GM23338 (cell line): ENCODE results near the gene SLC8B1.

Source experiments
- CREB1 ChIP-seq: fragments of 250-450 bp; sonication (Bioruptor Pico); IDR thresholded peaks from 2 replicates; pipeline ENCODE4 v1.5.0; 2020; ENCODE audit warnings: low read depth, mild to moderate bottlenecking, moderate library complexity
- EZH2 ChIP-seq: fragments of 200-600 bp; sonication (generic); IDR thresholded peaks from one replicate; pipeline ENCODE4 v1.8.0; 2017; ENCODE audit warnings: antibody characterized with exemption, mild to moderate bottlenecking, low read depth; ENCODE audit not compliant: unreplicated experiment
- EZH2phosphoT487 ChIP-seq: fragments of 200-600 bp; sonication (generic); IDR thresholded peaks from one replicate; pipeline ENCODE4 v1.8.1; 2018; ENCODE audit warnings: antibody characterized with exemption; ENCODE audit not compliant: unreplicated experiment
- JUNB ChIP-seq: IDR thresholded peaks from one replicate; pipeline ENCODE4 v1.6.1; 2016; ENCODE audit warnings: antibody characterized with exemption; ENCODE audit not compliant: unreplicated experiment
- POLR2AphosphoS5 ChIP-seq: IDR thresholded peaks from 2 replicates; pipeline ENCODE4 v1.6.1; 2016; ENCODE audit warnings: antibody characterized with exemption, low read depth
- STAT1 ChIP-seq: IDR thresholded peaks from one replicate; pipeline ENCODE4 v1.6.1; 2016; ENCODE audit warnings: antibody characterized with exemption; ENCODE audit not compliant: unreplicated experiment
- ZNF114 ChIP-seq: fragments of 250-450 bp; sonication (Bioruptor Pico); IDR thresholded peaks from 2 replicates; pipeline ENCODE4 v1.5.0; 2020; ENCODE audit warnings: mild to moderate bottlenecking, moderate library complexity
- TF ChIP-seq, protein P1 (sequence below), 2 experiments: fragments of 200-600 bp in 1 of 2; sonication (generic) in 1 of 2; conservative IDR thresholded peaks; 2 replicates each; pipeline versions ENCODE4 v1.5.1 to v1.6.1; 2016 to 2017; ENCODE audit warnings: antibody characterized with exemption in 2 of 2, low read depth in 2 of 2, mild to moderate bottlenecking in 2 of 2, moderate library complexity in 1 of 2
- TF ChIP-seq, protein P2 (sequence below): IDR thresholded peaks from one replicate; pipeline ENCODE4 v1.6.1; 2018; ENCODE audit warnings: antibody characterized with exemption; ENCODE audit not compliant: unreplicated experiment
- TF ChIP-seq, protein P3 (sequence below): fragments of 250-450 bp; sonication (Bioruptor Pico); IDR thresholded peaks from 2 replicates; pipeline ENCODE4 v1.5.0; 2020; ENCODE audit warnings: mild to moderate bottlenecking, moderate library complexity

DNA sequence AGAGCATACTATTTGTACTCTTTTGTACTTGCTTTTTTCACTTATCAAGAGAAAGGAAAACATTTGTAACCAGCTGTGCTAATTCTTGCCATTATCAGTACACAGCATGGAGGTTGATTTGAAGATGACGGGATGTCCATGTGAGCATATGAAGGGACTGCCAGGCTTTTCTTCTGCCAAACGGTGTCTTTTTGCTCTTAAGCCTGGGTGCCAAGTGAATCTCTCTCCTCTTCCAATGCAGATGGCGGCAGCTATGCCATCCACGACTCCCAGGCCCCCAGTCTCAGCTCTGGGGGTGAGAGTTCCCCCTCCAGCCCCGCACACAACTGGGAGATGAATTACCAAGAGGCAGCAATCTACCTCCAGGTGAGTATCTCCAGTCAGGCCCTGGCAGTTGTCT, 74.8 kb downstream of the SLC8B1 start:
- TF ChIP-seq, protein P1, sequence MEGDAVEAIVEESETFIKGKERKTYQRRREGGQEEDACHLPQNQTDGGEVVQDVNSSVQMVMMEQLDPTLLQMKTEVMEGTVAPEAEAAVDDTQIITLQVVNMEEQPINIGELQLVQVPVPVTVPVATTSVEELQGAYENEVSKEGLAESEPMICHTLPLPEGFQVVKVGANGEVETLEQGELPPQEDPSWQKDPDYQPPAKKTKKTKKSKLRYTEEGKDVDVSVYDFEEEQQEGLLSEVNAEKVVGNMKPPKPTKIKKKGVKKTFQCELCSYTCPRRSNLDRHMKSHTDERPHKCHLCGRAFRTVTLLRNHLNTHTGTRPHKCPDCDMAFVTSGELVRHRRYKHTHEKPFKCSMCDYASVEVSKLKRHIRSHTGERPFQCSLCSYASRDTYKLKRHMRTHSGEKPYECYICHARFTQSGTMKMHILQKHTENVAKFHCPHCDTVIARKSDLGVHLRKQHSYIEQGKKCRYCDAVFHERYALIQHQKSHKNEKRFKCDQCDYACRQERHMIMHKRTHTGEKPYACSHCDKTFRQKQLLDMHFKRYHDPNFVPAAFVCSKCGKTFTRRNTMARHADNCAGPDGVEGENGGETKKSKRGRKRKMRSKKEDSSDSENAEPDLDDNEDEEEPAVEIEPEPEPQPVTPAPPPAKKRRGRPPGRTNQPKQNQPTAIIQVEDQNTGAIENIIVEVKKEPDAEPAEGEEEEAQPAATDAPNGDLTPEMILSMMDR (conservative IDR thresholded peaks at IDR 0.05; ENCODE audit: low read depth in 2 of 2): no peak
- TF ChIP-seq, protein P2, sequence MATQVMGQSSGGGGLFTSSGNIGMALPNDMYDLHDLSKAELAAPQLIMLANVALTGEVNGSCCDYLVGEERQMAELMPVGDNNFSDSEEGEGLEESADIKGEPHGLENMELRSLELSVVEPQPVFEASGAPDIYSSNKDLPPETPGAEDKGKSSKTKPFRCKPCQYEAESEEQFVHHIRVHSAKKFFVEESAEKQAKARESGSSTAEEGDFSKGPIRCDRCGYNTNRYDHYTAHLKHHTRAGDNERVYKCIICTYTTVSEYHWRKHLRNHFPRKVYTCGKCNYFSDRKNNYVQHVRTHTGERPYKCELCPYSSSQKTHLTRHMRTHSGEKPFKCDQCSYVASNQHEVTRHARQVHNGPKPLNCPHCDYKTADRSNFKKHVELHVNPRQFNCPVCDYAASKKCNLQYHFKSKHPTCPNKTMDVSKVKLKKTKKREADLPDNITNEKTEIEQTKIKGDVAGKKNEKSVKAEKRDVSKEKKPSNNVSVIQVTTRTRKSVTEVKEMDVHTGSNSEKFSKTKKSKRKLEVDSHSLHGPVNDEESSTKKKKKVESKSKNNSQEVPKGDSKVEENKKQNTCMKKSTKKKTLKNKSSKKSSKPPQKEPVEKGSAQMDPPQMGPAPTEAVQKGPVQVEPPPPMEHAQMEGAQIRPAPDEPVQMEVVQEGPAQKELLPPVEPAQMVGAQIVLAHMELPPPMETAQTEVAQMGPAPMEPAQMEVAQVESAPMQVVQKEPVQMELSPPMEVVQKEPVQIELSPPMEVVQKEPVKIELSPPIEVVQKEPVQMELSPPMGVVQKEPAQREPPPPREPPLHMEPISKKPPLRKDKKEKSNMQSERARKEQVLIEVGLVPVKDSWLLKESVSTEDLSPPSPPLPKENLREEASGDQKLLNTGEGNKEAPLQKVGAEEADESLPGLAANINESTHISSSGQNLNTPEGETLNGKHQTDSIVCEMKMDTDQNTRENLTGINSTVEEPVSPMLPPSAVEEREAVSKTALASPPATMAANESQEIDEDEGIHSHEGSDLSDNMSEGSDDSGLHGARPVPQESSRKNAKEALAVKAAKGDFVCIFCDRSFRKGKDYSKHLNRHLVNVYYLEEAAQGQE: no peak
- no peak for TF ChIP-seq POLR2AphosphoS5
- no peak for TF ChIP-seq EZH2
- TF ChIP-seq EZH2phosphoT487: no peak
- no peak for TF ChIP-seq CREB1 (CRISPR knock-in tag)
- TF ChIP-seq, protein P3, sequence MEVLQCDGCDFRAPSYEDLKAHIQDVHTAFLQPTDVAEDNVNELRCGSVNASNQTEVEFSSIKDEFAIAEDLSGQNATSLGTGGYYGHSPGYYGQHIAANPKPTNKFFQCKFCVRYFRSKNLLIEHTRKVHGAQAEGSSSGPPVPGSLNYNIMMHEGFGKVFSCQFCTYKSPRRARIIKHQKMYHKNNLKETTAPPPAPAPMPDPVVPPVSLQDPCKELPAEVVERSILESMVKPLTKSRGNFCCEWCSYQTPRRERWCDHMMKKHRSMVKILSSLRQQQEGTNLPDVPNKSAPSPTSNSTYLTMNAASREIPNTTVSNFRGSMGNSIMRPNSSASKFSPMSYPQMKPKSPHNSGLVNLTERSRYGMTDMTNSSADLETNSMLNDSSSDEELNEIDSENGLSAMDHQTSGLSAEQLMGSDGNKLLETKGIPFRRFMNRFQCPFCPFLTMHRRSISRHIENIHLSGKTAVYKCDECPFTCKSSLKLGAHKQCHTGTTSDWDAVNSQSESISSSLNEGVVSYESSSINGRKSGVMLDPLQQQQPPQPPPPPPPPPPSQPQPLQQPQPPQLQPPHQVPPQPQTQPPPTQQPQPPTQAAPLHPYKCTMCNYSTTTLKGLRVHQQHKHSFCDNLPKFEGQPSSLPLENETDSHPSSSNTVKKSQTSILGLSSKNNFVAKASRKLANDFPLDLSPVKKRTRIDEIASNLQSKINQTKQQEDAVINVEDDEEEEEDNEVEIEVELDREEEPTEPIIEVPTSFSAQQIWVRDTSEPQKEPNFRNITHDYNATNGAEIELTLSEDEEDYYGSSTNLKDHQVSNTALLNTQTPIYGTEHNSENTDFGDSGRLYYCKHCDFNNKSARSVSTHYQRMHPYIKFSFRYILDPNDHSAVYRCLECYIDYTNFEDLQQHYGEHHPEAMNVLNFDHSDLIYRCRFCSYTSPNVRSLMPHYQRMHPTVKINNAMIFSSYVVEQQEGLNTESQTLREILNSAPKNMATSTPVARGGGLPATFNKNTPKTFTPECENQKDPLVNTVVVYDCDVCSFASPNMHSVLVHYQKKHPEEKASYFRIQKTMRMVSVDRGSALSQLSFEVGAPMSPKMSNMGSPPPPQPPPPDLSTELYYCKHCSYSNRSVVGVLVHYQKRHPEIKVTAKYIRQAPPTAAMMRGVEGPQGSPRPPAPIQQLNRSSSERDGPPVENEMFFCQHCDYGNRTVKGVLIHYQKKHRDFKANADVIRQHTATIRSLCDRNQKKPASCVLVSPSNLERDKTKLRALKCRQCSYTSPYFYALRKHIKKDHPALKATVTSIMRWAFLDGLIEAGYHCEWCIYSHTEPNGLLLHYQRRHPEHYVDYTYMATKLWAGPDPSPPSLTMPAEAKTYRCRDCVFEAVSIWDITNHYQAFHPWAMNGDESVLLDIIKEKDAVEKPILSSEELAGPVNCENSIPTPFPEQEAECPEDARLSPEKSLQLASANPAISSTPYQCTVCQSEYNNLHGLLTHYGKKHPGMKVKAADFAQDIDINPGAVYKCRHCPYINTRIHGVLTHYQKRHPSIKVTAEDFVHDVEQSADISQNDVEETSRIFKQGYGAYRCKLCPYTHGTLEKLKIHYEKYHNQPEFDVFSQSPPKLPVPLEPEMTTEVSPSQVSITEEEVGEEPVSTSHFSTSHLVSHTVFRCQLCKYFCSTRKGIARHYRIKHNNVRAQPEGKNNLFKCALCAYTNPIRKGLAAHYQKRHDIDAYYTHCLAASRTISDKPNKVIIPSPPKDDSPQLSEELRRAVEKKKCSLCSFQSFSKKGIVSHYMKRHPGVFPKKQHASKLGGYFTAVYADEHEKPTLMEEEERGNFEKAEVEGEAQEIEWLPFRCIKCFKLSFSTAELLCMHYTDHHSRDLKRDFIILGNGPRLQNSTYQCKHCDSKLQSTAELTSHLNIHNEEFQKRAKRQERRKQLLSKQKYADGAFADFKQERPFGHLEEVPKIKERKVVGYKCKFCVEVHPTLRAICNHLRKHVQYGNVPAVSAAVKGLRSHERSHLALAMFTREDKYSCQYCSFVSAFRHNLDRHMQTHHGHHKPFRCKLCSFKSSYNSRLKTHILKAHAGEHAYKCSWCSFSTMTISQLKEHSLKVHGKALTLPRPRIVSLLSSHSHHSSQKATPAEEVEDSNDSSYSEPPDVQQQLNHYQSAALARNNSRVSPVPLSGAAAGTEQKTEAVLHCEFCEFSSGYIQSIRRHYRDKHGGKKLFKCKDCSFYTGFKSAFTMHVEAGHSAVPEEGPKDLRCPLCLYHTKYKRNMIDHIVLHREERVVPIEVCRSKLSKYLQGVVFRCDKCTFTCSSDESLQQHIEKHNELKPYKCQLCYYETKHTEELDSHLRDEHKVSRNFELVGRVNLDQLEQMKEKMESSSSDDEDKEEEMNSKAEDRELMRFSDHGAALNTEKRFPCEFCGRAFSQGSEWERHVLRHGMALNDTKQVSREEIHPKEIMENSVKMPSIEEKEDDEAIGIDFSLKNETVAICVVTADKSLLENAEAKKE (CRISPR knock-in tag): no peak
- TF ChIP-seq JUNB: no peak
- no peak for TF ChIP-seq ZNF114
- TF ChIP-seq STAT1: no peak
